ENCODE measurements around the gene CTDSP2.

The CTDSP2 gene

DNA sequence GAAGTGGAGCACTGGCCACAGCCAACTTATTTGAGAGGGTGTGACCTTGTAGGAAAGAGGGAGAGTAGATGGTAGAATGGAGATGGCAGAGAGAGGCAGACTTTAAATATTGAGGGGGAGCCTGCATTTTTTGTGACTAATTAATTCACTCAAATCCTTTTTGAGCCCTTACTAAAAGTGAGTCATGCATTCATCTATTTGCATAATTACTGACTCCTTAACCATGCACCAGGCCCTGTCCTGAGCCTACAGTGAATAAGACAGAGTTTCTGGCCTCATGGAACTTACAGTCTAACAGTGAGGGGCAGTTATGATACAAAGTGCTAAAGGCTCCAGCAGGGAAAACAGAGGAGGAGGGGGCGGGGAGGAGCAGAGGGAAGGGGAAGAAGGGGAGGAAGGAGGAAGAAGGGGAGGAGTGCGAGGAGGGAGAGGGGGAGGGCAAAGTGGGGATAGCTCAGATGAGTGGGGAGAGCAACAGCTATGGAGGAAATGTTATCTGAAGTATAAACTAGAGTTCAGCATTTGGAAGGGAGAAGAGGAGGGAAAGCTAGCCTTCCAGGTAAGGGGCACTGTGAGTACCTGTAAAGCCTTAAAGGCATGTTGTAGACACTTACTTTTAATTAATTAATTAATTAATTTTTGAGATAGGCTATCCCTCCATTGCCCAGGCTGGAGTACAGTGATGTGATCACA lies 7.5 kb upstream of the CTDSP2 start:
- TF ChIP-seq GABPA (IDR thresholded peaks at IDR 0.05; ENCODE audit: low read depth) (no peak), SPI1 (IDR thresholded peaks at IDR 0.05; ENCODE audit: borderline replicate concordance, low read depth) (no peak), POLR2AphosphoS5 (IDR thresholded peaks at IDR 0.05; ENCODE audit: low read depth) (no peak)
- TF ChIP-seq, protein P1, sequence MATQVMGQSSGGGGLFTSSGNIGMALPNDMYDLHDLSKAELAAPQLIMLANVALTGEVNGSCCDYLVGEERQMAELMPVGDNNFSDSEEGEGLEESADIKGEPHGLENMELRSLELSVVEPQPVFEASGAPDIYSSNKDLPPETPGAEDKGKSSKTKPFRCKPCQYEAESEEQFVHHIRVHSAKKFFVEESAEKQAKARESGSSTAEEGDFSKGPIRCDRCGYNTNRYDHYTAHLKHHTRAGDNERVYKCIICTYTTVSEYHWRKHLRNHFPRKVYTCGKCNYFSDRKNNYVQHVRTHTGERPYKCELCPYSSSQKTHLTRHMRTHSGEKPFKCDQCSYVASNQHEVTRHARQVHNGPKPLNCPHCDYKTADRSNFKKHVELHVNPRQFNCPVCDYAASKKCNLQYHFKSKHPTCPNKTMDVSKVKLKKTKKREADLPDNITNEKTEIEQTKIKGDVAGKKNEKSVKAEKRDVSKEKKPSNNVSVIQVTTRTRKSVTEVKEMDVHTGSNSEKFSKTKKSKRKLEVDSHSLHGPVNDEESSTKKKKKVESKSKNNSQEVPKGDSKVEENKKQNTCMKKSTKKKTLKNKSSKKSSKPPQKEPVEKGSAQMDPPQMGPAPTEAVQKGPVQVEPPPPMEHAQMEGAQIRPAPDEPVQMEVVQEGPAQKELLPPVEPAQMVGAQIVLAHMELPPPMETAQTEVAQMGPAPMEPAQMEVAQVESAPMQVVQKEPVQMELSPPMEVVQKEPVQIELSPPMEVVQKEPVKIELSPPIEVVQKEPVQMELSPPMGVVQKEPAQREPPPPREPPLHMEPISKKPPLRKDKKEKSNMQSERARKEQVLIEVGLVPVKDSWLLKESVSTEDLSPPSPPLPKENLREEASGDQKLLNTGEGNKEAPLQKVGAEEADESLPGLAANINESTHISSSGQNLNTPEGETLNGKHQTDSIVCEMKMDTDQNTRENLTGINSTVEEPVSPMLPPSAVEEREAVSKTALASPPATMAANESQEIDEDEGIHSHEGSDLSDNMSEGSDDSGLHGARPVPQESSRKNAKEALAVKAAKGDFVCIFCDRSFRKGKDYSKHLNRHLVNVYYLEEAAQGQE (IDR thresholded peaks at IDR 0.05; ENCODE audit: insufficient replicate concordance, low read depth) = no peak
- TF ChIP-seq, protein P2, sequence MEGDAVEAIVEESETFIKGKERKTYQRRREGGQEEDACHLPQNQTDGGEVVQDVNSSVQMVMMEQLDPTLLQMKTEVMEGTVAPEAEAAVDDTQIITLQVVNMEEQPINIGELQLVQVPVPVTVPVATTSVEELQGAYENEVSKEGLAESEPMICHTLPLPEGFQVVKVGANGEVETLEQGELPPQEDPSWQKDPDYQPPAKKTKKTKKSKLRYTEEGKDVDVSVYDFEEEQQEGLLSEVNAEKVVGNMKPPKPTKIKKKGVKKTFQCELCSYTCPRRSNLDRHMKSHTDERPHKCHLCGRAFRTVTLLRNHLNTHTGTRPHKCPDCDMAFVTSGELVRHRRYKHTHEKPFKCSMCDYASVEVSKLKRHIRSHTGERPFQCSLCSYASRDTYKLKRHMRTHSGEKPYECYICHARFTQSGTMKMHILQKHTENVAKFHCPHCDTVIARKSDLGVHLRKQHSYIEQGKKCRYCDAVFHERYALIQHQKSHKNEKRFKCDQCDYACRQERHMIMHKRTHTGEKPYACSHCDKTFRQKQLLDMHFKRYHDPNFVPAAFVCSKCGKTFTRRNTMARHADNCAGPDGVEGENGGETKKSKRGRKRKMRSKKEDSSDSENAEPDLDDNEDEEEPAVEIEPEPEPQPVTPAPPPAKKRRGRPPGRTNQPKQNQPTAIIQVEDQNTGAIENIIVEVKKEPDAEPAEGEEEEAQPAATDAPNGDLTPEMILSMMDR (IDR thresholded peaks at IDR 0.05; ENCODE audit: insufficient read depth, low read length) = no peak
- H3K27me3 ChIP-seq (ENCODE audit: insufficient read depth, poor library complexity, severe bottlenecking) = peaks cover 5% of the 10 kb centered on the region
- DNase-seq (ENCODE audit: low read depth in 1 of 2, low spot score in 1 of 2) = no peak
- H3K27ac ChIP-seq (replicated peaks) = no peak overlapping the region
- H3K4me3 ChIP-seq (replicated peaks; ENCODE audit: insufficient read depth, low read length) = no peak overlapping the region

DNA sequence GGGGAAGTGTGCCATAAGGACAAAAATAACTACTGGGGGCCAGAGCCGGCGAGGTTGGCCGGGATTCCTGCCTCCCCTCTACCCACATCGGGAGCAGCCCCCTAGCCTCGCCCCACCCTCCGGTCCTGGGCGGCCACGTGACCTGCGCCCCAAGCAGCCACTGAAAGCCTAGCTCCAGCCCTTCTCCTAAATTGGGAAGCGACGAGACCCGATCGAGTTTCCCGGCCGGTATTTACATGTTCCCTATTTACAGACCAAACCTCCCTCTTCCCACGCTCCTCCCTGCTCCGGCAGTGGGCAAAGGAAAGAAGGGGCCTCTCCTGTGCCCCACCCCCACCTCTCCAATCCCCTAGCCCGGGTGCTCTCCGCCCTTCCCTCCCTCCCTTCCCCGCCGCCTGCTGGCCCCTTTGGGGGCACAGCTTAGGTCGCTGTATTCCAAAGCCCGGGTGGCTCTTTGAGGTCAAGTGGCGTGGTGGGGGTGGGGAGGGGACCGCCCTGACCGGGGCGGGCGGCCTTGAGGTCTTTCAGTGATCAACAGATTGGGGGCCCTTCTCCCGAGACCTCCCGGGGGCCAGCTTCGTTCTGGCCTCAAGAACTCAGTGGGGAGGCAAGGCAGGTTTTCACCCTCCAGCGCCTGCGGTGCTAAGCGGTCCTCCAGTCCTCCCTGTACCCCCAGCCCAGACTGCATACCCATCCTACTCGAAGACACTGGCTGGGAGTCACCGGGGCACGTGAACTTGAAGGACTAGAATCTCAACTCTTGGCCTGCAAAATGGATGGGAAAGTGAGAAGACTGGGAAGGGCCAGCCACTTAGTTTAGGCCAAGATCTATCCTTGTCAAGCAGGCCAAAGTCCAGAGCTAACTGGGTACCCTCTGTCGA lies 6.3 kb upstream of the CTDSP2 start:
- TF ChIP-seq POLR2AphosphoS5 (IDR thresholded peaks at IDR 0.05; ENCODE audit: low read depth) = no peak
- no peak for TF ChIP-seq GABPA (IDR thresholded peaks at IDR 0.05; ENCODE audit: low read depth)
- TF ChIP-seq, protein P1 (IDR thresholded peaks at IDR 0.05; ENCODE audit: insufficient replicate concordance, low read depth) = no peak
- no peak for TF ChIP-seq SPI1 (IDR thresholded peaks at IDR 0.05; ENCODE audit: borderline replicate concordance, low read depth)
- TF ChIP-seq, protein P2 (IDR thresholded peaks at IDR 0.05; ENCODE audit: insufficient read depth, low read length) = no peak
- Histone ChIP-seq H3K27ac (replicated peaks) (no peak overlapping the region), H3K4me3 (replicated peaks; ENCODE audit: insufficient read depth, low read length) (no peak overlapping the region), H3K27me3 (ENCODE audit: insufficient read depth, poor library complexity, severe bottlenecking) (peaks cover 5% of the 10 kb centered on the region)
- no peak for DNase-seq (ENCODE audit: low read depth in 1 of 2, low spot score in 1 of 2)

DNA sequence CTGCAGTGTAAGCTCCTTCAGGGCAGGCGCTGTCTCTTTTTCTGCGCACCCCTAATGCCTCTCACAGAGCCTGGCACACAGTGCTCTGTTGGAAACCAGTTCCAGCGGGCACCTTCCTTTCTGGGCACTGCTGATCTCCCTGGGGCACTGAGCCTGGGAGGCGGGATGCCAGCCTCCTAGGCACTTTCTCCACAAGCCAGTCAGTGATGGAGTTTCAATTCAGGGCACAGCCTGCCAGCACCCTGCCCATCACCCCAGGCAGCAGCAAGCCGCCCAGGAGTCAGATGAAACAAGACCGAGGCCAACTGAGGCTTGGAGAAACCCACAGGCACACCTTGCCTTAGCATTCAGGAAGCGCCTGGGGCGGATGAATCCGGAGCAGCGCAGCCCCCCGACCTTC lies 5.7 kb upstream of the CTDSP2 start:
- Histone ChIP-seq H3K4me3 (replicated peaks; ENCODE audit: insufficient read depth, low read length) (no peak overlapping the region), H3K27me3 (ENCODE audit: insufficient read depth, poor library complexity, severe bottlenecking) (peaks cover 5% of the 10 kb centered on the region), H3K27ac (replicated peaks) (no peak overlapping the region)
- TF ChIP-seq, protein P2 (IDR thresholded peaks at IDR 0.05; ENCODE audit: insufficient read depth, low read length) = no peak
- TF ChIP-seq, protein P1 (IDR thresholded peaks at IDR 0.05; ENCODE audit: insufficient replicate concordance, low read depth) = no peak
- TF ChIP-seq SPI1 (IDR thresholded peaks at IDR 0.05; ENCODE audit: borderline replicate concordance, low read depth) = no peak
- no peak for TF ChIP-seq POLR2AphosphoS5 (IDR thresholded peaks at IDR 0.05; ENCODE audit: low read depth)
- no peak for TF ChIP-seq GABPA (IDR thresholded peaks at IDR 0.05; ENCODE audit: low read depth)
- DNase-seq (ENCODE audit: low read depth in 1 of 2, low spot score in 1 of 2) = no peak
